Heart right ventricle (tissue), 16 donors: ENCODE measurements around the gene MOV10. TPM values are rescaled to one million over a fixed set of nuclear protein-coding genes. Genes with fewer than 3 reads are reported as not detected.
A peak's percentile ranks its signal among the peaks of the same experiment; 100 is the strongest.

Experiments
- ATAC-seq, 8 donors: fragments of 200-7000 bp; cut with Tn5 transposase; one replicate each; pipeline ENCODE4 v1.9.1; 2020; ENCODE audit warnings: mild to moderate bottlenecking in 8 of 8, moderate library complexity in 8 of 8, moderate number of reproducible peaks in 1 of 8
- DNase-seq, 2 donors: peaks; one replicate each; pipeline ENCODE4 v3.0.0-alpha.2; 2020
- H3K27ac ChIP-seq, 10 donors: fragments of 200-600 bp; sonication (generic) in 2 of 10; one replicate each; pipeline versions ENCODE4 v1.5.0 to v1.8.0; 2020 to 2022; ENCODE audit warnings: mild to moderate bottlenecking in 3 of 10
- H3K27me3 ChIP-seq, 7 donors: fragments of 200-600 bp; one replicate each; pipeline ENCODE4 v1.8.0; 2021 to 2022; ENCODE audit warnings: mild to moderate bottlenecking in 2 of 7
- H3K36me3 ChIP-seq, 9 donors: fragments of 200-600 bp; sonication (generic) in 1 of 9; one replicate each; pipeline versions ENCODE4 v1.5.0 to v1.8.0; 2020 to 2022; ENCODE audit warnings: mild to moderate bottlenecking in 2 of 9
- H3K4me1 ChIP-seq, 9 donors: fragments of 200-600 bp; sonication (generic) in 1 of 9; one replicate each; pipeline versions ENCODE4 v1.5.0 to v1.8.0; 2020 to 2022; ENCODE audit warnings: mild to moderate bottlenecking in 4 of 9
- H3K4me3 ChIP-seq, 10 donors: fragments of 200-600 bp; sonication (generic) in 2 of 10; one replicate each; pipeline versions ENCODE4 v1.5.0 to v1.8.0; 2020 to 2022; ENCODE audit warnings: mild to moderate bottlenecking in 7 of 10, moderate library complexity in 2 of 10
- H3K9me3 ChIP-seq, 11 donors: fragments of 200-600 bp in 10 of 11; sonication (generic) in 2 of 11; one replicate each; pipeline versions ENCODE4 v1.5.0 to v1.8.0; 2013 to 2022; ENCODE audit warnings: mild to moderate bottlenecking in 2 of 11, control low read depth in 1 of 11, moderate library complexity in 1 of 11
- WGBS, 2 donors: extraction: QIAGEN DNeasy Blood & Tissue Kit; methylation state at CpG; one replicate each; pipeline ENCODE4 v1.1.7; 2013; ENCODE audit warnings: inconsistent platforms in 1 of 2; 5-methylcytosine and 5-hydroxymethylcytosine counted together
- intact Hi-C, 10 donors: fragments of 100-400 bp; cut with DNase I; formaldehyde crosslinking; loops; one replicate each; pipeline versions ENCODE4 v1.11.1 to v1.14.2; 2022
- polyA plus RNA-seq, 2 donors: library from polyadenylated mRNA; stranded (reverse); fragments of 200-250 nt; gene quantifications; one replicate each; pipeline ENCODE4 v1.2.3, GENCODE V29; 2013
- total RNA-seq, 10 donors: library from RNA; stranded (reverse); fragmentation: NEBNext Ultra II Directional in 3 of 10; extraction: Animal tissue kit (Norgen Biotek cat#: 25700) in 3 of 10; gene quantifications; one replicate each; pipeline versions ENCODE4 v1.2.1 to v1.2.4, GENCODE V29; 2021 to 2023
- TF ChIP-seq, protein P1 (sequence below), 9 donors: fragments of 200-600 bp; sonication (generic) in 2 of 9; IDR thresholded peaks; one replicate each; pipeline versions ENCODE4 v1.5.0 to v1.8.0; 2021 to 2022; ENCODE audit warnings: antibody characterized with exemption in 9 of 9, mild to moderate bottlenecking in 5 of 9, moderate library complexity in 1 of 9
- donor health status: Arrhythmogenic right ventricular cardiomyopathy.
- donor health status: ischemic (EF 13 %, LVEDD 7.1; RV severe dilation, severe dysfunction).
- donor health status: healthy with polysubstance abuse.
- donor health status: DM: no; HTN: yes; CAD: no.
- donor health status: DM: no; HTN: no; CAD: no.
- donor health status: ischemic (EF 25% LVEDD 6.9; RV normal size, moderate dysfunction).
- donor health status: ischemic (EF 25% LVEDD 5.7; RV mildly dilated, moderate dysfunction).
- donor health status: healthy.
- donor health status: DM: yes; HTN: yes; CAD: no.
- donor health status: Ischemic cardiomyopathy.
- donor health status: ischemic (EF 35%, LVEDD 5.7; RV mildly dilated, moderate dysfunction).
- donor health status: nonischemic (EF 11% LVEDD 7.7; RV severe dilation, severe dysfunction).
- donor health status: DM: yes; HTN: yes; CAD: no.
- donor health status: PGD.
- donor health status: ischemic (EF 29% LVEDD 5.4; RV normal size, mild dysfunction).
- donor health status: nonischemic (EF 23%, LVEDD 6.1; RV moderate dilation, normal function).

MOV10 gene
- total and polyA plus RNA-seq, 12 donors = 6.3 to 69.4 (median 14.2) TPM

DNA sequence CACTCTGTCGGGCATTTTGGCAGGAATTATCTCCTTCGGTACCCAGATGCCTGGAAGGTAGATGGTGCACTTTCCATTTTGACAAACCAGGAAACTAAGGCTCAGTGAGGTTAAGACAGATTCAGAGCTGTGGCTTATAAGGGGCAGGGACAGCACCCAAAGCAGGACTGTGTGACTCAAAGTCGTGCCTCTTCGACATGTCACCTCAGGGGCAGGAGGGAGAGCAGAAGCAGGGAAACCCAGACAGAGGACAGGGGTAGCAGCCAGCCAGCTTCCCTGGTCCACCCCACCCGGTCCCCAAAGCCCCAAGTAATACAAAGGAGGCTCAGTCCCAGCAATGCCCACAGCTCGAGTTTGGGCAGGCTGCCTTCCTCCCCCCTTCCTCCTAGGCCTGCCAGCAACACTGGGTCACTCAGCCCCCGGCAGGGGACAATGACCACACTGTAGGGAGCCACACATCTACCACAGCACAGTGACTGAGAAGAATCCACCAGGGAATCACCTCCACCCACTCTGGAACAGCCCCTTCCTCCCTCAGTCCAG is 30.0 kb downstream of the MOV10 start:
- TF ChIP-seq, protein P1, sequence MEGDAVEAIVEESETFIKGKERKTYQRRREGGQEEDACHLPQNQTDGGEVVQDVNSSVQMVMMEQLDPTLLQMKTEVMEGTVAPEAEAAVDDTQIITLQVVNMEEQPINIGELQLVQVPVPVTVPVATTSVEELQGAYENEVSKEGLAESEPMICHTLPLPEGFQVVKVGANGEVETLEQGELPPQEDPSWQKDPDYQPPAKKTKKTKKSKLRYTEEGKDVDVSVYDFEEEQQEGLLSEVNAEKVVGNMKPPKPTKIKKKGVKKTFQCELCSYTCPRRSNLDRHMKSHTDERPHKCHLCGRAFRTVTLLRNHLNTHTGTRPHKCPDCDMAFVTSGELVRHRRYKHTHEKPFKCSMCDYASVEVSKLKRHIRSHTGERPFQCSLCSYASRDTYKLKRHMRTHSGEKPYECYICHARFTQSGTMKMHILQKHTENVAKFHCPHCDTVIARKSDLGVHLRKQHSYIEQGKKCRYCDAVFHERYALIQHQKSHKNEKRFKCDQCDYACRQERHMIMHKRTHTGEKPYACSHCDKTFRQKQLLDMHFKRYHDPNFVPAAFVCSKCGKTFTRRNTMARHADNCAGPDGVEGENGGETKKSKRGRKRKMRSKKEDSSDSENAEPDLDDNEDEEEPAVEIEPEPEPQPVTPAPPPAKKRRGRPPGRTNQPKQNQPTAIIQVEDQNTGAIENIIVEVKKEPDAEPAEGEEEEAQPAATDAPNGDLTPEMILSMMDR (IDR thresholded peaks at IDR 0.05) = no peak
- no peaks in the 10 kb centered on the region for H3K9me3 ChIP-seq
- DNase-seq (no peak), ATAC-seq (no peak)
- peak overlapping the region; percentile 47 to 100 (median 94) for H3K27ac ChIP-seq
- H3K36me3 ChIP-seq = peaks cover 0 to 48% (median 17%) of the 10 kb centered on the region in 9 donors
- peak overlapping the region; percentile 18 to 100 (median 98) for H3K4me3 ChIP-seq
- peaks cover 30 to 73% (median 70%) of the 10 kb centered on the region in 9 donors for H3K4me1 ChIP-seq
- intact Hi-C loops = loop anchor here in 4 of 10 donors (2.0 to 10.0 kb wide), 5 partner anchors 30 to 970 kb away; partner anchors contain the start of genes INKA2 (in 1 of the 4), MOV10 (in 1 of the 4) and WNT2B (in 1 of the 4)
- WGBS, 2 donors = 22 to 28% methylated on average over 7 of the region's 7 CpGs
- H3K27me3 ChIP-seq = no peaks in the 10 kb centered on the region

DNA sequence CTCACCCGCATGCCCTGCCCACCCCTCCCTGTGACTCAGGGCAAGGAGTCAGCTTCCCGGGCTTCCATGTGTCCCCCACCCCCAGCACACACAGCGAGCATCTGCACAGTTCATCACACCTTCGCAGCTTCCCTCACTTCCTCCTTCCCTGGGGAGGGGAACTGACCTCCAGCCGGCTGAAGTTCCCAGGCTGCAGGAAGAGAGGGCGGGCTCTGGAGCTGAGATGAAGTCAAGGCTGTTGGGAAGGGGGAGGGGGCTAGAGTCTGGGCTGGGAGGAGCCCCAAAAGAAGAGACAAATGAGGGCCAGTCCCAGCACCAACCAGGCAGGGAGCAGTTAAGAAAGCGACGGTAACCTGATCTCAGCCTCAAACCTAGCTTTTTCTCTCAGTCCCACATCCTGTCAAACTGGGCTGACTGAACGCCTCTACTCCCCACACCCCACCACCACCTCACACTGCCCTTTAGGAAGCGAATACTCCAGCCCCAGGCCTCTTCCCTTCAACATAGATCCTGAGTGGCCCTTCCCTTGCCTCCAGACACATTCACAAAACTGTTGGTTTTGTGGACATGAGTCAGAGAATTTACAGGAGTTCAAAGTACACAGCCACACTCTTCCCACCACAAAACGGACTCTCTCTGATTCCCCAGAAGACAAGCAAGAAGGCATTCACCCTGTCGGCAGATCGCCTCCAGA is 30.6 kb downstream of the MOV10 start:
- ATAC-seq (peak; percentile 52 to 76 (median 66)), DNase-seq (peak; percentile 85 to 96)
- no peaks in the 10 kb centered on the region for H3K9me3 ChIP-seq
- TF ChIP-seq, protein P1 (IDR thresholded peaks at IDR 0.05) = no peak
- H3K27ac ChIP-seq = peak overlapping the region; percentile 81 to 100 (median 94)
- peaks cover 0 to 42% (median 17%) of the 10 kb centered on the region in 9 donors for H3K36me3 ChIP-seq
- 6 to 15% methylated on average over 13 of the region's 13 CpGs for WGBS, 2 donors
- peaks cover 24 to 67% (median 64%) of the 10 kb centered on the region in 9 donors for H3K4me1 ChIP-seq
- intact Hi-C loops = loop anchor here in 9 of 10 donors (2.0 to 10.0 kb wide), 10 partner anchors 30 to 970 kb away; partner anchors contain the start of genes CAPZA1 (in 1 of the 9), CTTNBP2NL (in 1 of the 9), INKA2 (in 1 of the 9) and MOV10 (in 1 of the 9)
- H3K4me3 ChIP-seq = peak overlapping the region; percentile 82 to 100 (median 98)
- H3K27me3 ChIP-seq = no peaks in the 10 kb centered on the region

DNA sequence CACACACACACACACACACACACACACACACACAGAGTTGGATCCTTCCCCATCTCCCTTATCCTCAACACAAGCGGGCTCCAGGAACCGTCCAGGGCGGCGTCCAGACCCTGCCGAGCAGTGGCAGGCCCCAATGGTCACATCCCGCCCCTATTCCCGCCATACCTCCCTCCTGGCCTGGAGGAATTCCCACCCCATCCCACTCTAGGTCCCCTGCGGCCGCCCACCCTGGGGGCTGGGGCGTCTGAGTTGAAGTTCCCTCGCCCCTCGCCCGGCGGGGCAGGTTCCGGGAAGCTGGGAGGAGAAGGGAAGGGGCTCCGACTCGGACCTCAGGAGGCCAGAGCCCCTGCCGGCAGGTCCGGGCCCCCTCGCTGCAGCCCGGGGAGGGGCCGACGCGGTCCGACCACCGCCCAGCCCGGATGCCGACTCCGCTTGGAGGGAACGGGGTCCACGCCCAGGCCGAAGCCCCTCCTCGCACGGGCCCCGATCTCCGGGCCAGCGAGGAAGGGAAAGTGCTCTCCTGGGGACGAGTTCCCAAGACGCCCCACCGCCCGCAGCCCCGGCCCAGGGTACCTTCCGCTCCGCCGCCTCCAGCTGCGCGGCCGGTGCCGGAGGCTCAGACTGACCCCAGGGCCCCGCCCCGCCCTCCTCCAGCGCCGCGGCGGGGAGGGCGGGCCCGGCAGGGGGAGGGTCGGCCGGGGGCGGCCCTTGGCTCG is 32.2 kb downstream of the MOV10 start, which contains the start of gene RHOC:
Gene RHOC (minus strand): TSS at position 623 of the 716 bp plus-strand sequence. CDS start 3,328 bp downstream, outside the sequence.
- WGBS, 2 donors = 1% methylated on average over 39 to 61 of the region's 61 CpGs
- H3K9me3 ChIP-seq = no peaks in the 10 kb centered on the region

More for the DNA sequence above, 32.2 kb downstream of the MOV10 start, which contains the start of gene RHOC:
- H3K36me3 ChIP-seq = peaks cover 0 to 27% (median 12%) of the 10 kb centered on the region in 9 donors
- intact Hi-C loops = loop anchor here (1.0 to 10.0 kb wide), 16 partner anchors 32 to 972 kb away; partner anchors contain the start of genes CAPZA1 (in 6 of the 10), ST7L (in 6 of the 10), MOV10 (in 5 of the 10) and CTTNBP2NL (in 1 of the 10)
- DNase-seq (peak; percentile 78 to 81), ATAC-seq (peak; percentile 63 to 88 (median 77))
- no peaks in the 10 kb centered on the region for H3K27me3 ChIP-seq
- H3K4me3 ChIP-seq = peak within 1 kb of the TSS; percentile 89 to 100 (median 98)
- H3K27ac ChIP-seq = peak within 1 kb of the TSS; percentile 96 to 100 (median 99)
- H3K4me1 ChIP-seq = peaks cover 14 to 51% (median 48%) of the 10 kb centered on the region in 9 donors
- TF ChIP-seq, protein P1 (IDR thresholded peaks at IDR 0.05) = no peak
